NOMO-1 treated with dmso at 0.1 percent for 144 hours (cell line): ENCODE results near the gene GTPBP8.
A peak's percentile ranks its signal among the peaks of the same experiment; 100 is the strongest.
"Not testable (repeated sequence)": the region's sequence is repeated elsewhere in the genome, so short reads cannot be mapped to it uniquely, and the experiment has no call there.

Experiments
- DNase-seq: peaks from one replicate; lab custom pipeline; 2025; ENCODE audit not compliant: unreplicated experiment; lab: John Stamatoyannopoulos, UW

The GTPBP8 gene

DNA sequence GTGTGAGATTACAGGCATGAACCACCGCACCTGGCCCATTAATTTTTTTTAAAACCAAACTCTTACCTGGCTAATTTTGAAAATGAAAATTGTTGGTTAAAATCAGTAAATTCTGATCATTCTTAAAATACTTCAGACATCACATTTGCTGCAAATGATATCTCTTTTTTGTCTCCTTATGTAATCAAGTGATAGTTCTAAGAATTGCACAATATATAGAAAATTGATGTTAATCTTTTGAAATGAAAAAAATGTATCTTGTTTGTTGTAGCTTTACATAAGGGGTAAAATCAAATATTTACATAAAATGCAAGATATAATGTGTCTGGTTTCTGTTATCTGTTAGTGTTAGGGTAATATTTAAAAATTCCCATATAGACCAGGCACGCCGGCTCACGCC, 5.0 kb downstream of the GTPBP8 start:
- no peak for DNase-seq

DNA sequence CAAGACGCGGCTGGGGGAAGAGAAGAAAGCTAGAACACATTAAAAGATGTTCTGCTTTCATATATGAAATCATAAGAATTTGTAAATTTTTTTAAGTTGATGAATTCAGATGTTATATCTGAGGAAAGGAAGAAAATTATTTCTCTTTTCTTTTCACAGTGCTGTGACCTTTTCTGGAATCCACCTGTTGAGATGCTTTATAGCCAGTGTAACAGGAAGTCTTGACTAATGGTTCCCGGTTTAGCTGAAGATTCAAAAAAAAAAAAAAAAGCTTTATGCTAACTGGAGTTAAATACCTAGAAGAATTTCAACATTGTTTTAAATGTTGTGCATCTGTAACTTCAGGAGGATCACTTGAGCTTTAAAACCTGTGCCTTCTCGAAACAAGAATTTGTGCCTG, 9.9 kb downstream of the GTPBP8 start:
- no peak for DNase-seq

DNA sequence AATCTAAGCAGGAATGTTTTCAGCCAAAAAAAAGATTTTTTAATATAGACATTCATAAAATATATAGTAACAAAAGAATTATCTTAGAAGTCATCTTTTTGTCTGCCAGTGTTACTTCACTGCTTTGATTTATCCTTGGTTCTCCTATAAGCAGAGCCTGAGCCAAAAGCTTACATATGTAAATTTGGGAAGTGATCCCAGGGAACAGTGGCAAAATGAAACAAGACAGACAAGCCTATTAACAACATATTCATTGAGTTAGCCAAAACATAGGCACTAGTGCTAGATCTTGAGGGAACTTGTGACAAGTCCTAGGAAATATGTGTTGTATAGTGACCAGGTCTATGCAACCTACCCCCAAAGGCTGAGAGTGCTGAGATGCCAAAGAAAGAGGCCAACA, 11.3 kb downstream of the GTPBP8 start:
- DNase-seq = no peak

DNA sequence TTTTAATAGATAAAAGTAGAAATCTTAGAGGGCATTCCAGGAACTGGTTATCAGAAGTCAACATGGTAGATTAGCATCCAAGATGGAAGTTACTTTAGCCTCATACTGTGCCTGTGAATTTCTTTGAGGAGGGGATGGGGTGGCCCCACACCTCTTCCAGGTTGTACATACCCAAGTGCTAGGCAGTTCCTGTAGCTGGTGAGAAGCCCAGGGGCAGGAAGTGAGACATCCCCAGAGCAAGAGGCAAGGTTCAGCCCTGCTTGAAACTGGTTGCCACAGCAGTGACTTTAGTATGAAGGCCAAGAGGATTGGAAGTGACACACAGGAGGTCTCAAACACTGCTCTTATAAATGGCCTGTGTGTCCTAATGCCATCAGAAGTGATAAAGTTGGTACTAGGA, 11.9 kb downstream of the GTPBP8 start:
- DNase-seq = no peak

DNA sequence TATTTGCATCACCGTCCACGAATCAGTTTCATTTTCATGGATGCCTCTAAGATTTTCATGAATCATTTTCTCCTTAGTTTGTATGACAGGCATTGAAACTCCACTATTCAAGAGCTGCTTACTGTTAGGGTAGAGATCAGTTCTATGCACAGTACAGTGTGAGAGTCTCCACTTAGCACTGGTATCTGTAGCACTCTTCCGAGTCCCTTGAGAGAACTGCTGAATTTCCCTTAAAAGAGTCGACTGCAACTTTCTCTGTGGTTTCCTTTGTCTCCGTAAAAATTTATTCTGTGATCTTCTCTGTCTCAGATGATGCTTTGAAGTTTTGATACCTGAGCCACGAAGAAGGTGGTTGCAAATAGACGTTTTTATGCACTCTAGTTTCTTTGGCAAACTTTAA, 14.8 kb downstream of the GTPBP8 start:
- DNase-seq = no peak

DNA sequence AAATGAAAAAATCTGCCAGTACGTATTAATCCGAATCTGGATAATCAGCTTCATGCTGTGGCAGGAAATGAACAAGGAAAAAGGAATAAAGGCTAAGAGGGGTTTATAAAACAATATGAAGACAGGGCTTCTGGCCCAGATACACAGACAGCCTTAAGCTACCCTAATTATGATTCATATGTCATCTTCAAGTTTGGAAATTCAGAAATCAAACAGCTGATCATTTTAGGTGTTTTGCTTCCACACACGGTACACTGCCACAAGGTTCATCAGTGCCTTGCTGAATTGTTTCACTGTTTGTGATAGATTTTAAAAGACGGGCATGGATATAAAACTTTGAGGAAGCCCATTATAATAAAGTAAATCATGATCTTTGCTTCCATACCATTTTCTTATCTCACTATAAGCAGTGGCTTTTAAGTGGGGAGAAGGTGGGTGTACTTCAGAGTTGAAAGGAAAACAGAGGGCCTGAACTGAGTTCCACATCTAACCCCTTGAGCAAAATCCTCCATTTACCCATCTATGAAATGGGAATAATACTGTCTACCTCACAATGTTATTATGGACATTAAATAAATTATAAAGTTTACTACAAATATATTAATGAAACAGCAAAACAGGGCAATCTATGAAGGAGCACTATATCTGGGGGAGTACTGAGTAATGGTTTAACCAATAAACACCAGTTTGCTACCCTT, 15.7 kb downstream of the GTPBP8 start:
- DNase-seq = no peak

DNA sequence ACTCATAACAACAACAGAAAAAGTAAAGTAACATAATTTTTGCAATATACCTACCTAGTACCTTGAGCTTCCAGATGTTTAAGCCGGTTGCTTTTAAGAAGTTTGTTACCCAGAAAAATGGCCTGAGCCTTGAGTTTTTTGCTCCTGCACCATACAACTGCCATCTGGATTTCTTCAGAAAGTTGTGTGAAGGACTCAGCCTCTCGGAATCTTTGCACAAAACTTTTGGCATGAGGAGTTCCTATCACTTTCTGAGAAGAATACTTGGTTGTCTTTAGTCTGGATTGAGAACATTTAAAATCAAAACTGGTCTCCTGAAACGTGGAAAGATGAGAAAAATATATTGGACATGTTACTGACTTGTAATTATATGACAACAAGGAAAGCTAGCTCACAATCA, 17.3 kb downstream of the GTPBP8 start:
- no peak for DNase-seq

DNA sequence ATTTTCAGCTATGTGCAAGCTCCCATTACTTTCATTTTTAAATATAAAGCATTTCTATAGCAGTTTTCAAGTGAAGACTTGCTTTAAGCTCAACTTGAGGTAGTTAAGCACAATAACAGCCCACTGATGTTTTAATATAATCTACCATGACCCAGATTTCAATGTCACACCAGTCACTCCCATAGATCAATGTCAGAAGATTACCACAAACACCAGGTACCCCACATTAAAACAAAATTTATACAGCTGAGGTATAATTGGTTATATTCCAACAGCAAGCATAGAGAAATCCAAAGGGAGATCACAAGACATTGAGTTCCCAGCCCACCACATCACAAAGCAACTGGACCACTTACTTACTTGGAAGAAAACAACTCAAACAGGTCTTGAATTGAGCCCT, 22.8 kb downstream of the GTPBP8 start:
- DNase-seq = no peak

DNA sequence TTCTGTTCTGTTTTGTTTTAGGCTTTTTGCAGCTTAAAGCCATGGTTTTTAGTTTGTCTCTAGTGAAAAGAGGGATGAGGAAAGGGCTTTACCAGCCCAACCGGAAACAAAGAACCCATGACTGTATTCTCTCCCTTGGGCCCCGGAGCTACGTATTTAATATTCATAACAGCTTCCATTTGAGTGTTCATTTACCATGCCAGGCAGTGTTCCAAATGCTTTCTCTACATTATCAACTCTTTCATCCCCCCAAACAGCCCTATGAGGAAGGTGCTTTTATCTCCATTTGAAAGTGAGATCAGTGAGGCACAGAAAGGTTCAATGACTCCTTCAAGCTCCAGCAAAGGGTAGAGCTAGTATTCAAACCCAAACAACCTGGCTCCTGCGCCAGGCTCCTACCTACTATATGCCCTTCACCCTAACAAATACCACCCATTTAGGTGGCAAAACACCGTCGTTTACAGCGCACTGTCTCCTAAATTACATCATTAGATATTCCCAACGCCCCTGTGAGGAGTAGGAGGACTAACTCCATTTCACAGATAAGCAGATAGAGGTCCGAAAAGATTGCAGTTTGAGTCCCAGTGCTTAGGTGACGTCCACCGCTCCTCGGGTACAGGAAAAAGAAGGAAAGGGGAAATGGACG, 27.9 kb downstream of the GTPBP8 start:
- no peak for DNase-seq

DNA sequence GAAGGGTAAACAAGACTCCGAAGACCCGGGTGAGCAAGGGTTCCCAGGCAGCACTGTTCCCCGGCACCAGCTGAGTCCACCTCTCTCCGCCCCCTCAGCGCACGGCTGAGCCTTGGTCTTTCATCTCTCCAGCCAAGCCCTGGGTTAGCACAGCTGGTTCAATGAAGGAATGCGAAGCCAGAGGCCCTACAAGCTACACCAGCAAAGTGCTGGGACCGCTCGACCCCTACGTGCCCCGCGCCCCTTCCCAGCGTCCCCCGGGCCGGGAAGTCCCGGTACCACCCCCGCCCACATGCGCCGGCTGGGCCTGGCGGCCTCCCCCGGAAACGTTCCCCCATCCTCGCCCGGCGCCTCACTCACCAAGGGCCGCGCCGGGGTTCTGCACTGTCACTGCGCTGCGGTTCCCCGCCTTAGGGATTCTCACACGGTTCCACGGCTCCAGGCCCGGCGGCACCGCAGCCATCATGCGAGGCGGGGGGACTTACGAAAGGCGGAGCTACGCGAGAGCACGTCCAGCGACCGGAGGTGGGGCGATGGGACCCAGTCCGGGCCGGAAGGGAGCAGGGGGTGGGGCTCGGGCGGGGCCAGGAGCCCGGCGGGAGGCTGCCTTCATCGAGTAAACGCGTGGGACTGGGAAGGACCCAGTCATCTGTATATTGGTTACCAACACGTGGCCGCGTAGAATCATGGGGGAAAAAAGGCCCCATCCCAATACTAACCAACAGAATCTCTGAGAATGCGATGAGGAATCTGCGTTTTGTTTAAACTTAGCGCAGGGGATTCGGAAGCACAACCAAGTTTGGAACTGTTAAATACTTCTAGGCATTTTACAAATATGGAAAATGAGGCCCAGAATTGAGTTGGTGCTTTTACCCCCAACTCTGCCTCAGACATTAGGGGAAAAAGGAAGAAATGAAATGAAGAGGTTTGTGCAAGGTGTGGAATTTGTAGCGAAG, 28.7 kb downstream of the GTPBP8 start:
- DNase-seq = peak; percentile 78

DNA sequence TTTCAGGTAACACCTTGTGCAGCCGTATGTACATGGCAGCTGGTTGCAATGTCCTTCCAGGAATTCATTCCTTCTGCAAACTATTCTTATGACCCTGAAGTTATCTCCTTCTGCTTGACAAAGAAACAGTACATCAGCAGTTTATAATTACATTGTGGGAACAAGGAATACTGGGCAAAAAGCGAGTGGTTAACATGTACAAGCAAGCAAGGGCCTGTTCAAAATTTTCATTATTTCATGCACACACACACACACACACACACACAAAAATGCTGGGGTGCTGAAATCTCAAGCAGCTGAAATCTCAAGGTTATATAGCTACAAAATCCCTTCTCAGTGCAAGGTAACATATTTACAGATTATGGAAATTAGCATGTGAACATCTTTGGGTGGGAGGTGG, 30.7 kb downstream of the GTPBP8 start:
- no peak for DNase-seq

DNA sequence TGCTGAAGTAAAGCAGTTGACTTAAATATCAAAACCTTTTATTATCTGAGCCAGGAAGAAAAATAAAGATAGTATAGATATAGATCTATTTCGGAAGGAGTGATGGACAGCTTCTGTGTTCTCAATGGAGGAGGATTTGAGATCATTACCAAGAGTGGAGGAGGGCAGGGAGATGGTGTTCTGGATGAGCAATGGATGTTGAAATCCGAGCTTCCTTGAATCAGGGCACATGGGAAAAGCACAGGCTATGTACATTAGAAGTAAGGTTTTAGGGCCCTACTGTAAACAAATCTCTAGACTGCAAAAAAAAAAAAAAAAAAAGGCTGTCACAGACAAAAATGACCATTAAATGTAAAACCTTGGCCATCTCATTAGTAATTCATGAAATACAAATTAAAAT, 43.2 kb downstream of the GTPBP8 start:
- DNase-seq = no peak

DNA sequence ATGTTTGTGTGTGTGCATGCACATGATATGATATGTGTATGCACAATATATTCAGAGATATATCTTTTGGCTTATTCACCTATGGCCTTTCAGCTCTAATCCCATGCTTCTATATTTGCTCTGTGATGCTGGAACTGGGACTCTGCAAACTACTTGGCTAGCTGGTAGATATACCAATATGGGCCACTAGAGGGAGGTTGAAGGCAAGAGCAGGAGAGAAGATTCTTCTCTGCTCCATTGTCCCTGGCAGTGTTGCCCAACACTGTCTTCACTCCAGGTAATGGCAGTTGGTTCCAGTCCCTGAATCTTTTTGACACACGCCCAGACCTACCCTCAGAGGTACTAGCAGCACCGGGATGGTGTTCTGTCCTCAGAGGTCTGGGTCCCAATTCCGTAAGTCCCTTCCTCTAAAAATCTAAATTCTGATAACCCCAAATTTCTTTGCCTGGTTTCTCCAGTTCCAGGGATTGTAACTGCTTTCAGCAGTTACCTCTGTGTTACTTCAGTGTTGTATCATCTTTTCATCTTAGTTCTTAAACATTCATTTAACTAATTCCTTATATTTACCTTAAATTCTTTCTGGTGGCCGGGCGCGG, 44.7 kb downstream of the GTPBP8 start:
- peak; percentile 35 for DNase-seq

DNA sequence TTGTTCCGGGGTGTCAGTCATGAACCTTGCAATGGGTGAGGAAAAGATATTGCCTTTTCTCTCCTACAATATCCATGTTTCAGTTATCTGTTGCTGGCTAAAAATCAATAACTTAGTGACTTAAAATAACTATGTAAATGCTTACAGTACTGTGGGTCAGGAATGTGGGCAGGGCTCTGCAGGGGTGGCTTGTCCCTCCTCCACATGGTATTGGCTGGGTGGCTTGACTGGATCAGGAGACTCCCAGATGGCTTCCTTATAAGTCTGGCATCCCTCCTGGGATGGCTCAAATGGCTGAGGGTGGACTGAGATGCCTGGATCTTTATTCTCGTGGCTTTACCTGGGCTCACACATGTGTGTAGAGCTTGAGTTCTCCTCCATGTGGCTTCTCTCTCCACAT, 47.5 kb downstream of the GTPBP8 start:
- DNase-seq = no peak

DNA sequence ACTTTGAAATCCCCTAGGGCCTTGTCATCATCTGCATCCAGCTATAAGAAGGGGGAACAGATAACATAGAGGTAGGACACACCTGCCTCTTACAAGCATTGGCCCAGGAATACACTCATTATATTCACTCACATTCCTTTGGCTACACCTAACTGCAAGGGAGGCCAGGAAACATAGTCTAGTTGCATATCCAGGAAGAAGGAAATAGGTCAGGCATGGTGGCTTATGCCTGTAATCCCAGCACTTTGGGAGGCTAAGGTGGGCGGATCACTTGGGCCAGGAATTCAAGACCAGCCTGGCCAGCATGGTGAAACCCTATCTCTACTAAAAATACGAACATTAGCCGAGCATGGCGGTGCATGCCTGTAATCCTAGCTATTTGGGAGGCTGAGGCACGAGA, 48.8 kb downstream of the GTPBP8 start:
- DNase-seq = no peak

DNA sequence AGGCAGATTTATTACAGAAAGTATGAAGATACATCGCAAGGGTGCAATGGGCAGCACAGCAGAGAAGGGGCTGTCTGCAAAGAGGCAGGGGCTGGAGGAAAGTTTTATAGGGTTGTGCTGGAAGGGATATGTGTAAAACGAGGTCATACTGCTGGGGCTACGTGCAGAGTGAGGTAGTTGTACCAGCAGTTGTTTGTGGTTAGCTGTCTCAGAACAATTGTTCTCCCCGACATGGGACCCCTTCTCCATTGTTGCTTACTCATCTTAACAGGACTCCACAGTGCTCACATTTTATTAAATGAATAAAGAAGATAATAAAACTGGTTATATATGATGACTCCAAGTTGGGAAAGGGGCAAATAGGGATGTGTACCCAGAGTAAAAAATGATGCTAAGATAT, 49.4 kb downstream of the GTPBP8 start:
- DNase-seq = no peak

DNA sequence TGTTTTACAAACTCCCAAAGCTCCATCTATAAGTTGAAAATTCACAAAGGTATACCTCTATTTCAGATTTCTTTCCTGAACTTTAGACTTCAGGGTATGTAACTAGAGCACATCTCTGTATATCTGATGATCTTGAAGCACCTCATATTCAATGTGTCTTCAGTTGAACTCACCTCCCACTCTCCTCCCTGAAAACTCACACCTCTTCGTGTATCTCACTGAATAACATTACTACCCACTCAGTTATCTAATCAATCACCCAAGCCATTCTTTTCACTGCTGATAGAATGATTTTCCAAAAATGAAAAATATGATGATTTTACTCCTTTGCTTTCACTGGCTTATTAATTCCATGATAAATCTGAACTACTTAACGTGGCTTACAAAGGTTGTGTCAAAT, 52.9 kb downstream of the GTPBP8 start:
- DNase-seq = no peak

DNA sequence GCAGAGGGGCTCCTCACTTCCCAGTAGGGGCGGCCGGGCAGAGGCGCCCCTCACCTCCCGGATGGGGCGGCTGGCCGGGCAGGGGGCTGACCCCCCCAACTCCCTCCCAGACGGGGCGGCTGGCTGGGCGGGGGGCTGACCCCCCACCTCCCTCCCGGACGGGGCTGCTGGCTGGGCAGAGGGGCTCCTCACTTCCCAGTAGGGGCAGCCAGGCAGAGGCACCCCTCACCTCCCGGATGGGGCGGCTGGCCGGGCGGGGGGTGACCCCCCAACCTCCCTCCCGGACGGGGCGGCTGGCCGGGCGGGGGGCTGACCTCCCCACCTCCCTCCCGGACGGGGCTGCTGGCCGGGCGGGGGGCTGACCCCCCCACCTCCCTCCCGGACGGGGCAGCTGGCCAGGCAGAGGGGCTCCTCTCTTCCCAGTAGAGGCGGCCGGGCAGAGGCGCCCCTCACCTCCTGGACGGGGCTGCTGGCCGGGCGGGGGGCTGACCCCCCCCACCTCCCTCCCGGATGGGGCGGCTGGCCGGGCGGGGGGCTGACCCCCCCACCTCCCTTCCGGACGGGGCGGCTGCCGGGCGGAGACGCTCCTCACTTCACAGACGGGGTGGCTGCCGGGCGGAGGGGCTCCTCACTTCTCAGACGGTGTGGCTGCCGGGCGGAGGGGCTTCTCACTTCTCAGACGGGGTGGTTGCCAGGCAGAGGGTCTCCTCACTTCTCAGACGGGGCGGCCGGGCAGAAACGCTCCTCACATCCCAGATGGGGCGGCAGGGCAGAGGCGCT, 55.6 kb downstream of the GTPBP8 start:
- not testable (repeated sequence) for DNase-seq

DNA sequence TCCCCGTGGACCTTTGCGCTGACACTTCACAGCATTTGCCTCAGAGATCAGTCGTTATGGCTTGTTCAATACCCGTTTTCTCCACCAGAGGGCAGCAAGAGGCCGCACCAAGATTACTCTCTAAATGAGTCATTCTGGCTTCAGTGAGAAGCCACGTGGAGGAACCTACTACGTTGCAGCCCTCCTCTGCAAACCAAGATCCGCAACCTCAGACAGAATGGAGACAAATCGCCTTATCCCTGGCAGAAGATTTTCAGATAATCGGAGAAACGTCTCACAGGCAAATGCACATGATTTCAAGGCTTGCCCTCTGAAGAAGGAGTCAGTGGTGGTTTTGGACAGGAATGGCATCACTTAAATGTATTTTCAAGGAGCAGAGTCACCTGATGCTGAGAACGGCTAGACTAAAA, 60.5 kb downstream of the GTPBP8 start:
- DNase-seq = peak; percentile 52
